ENCODE measurements around the gene TERB2. TPM values are rescaled to one million over a fixed set of nuclear protein-coding genes. Genes with fewer than 3 reads are reported as not detected.

Gene TERB2

GRCh38 chr15:45027220-45027619 is 70.7 kb downstream of the TERB2 start:
- H3K27ac ChIP-seq (ENCODE audit: low read depth, low read length) = no peak overlapping the region
- peaks cover 5% of the 10 kb centered on the region for H3K79me1 ChIP-seq (ENCODE audit: low read length)

More at GRCh38 chr15:45027220-45027619, 70.7 kb downstream of the TERB2 start:
- Histone ChIP-seq H3K4me3 (ENCODE audit: low read length) (no peak overlapping the region), H3K36me3 (ENCODE audit: control insufficient read depth, insufficient read depth, low read length) (no peaks in the 10 kb centered on the region), H4K5ac (ENCODE audit: low read length) (no peak overlapping the region), H3K4me1 (ENCODE audit: control insufficient read depth, low read depth, low read length) (peaks cover 4% of the 10 kb centered on the region), H3K18ac (ENCODE audit: low read length) (no peak overlapping the region), H4K8ac (ENCODE audit: low read depth, low read length) (no peak overlapping the region), H3K79me2 (ENCODE audit: control insufficient read depth, insufficient read depth, low read length) (no peaks in the 10 kb centered on the region), H3K9ac (ENCODE audit: low read length) (no peak overlapping the region), H3K56ac (ENCODE audit: low read length) (no peak overlapping the region), H2AK5ac (ENCODE audit: low read length) (no peak overlapping the region), H3K4ac (ENCODE audit: low read depth, low read length) (no peak overlapping the region), H2BK120ac (ENCODE audit: low read depth, low read length) (no peak overlapping the region), H2BK15ac (replicated peaks; ENCODE audit: low read depth) (no peak overlapping the region), H3K4me2 (ENCODE audit: low read length) (no peak overlapping the region), H2BK5ac (ENCODE audit: low read length) (no peak overlapping the region), H3K27me3 (ENCODE audit: insufficient read depth, low read length, poor library complexity) (no peaks in the 10 kb centered on the region), H3K23ac (ENCODE audit: low read length) (no peak overlapping the region)
- peak; percentile 45 for DNase-seq
- no CpG with 5 or more reads among the region's 4 CpGs for WGBS (ENCODE audit: extremely low coverage, insufficient coverage, low lambda C conversion rate)

Small RNA genes lying within 50 kb of the gene (small RNA-seq; reads per million reads assigned to genes)
- gene RNU1-78P (ENCODE audit: insufficient read depth) (not detected), gene RNU6-1108P (ENCODE audit: insufficient read depth) (not detected), gene RNU6-1332P (ENCODE audit: insufficient read depth) (not detected), gene RNU6-966P (ENCODE audit: insufficient read depth) (not detected)

All from mesendoderm (in vitro differentiated cells).